Uterus (tissue), 4 donors: Measurements from ENCODE around the gene MRGPRE. TPM values are rescaled to one million over a fixed set of nuclear protein-coding genes. Genes with fewer than 3 reads are reported as not detected.
A peak's percentile ranks its signal among the peaks of the same experiment; 100 is the strongest.

ENCODE experiments used
- DNase-seq, 2 donors: peaks; one replicate each; pipeline ENCODE4 v3.0.0-alpha.2; 2019 to 2020
- H3K27ac ChIP-seq, 2 donors: fragments of 200-600 bp; sonication (generic); 1 replicate in 1 of 2; 2 replicates in 1 of 2; pipeline ENCODE4 v1.5.1; 2016 to 2018
- H3K27me3 ChIP-seq, 2 donors: fragments of 200-600 bp; sonication (generic); one replicate each; pipeline ENCODE4 v1.5.1; 2018 to 2019; ENCODE audit warnings: control low read depth in 1 of 2
- H3K36me3 ChIP-seq, 2 donors: fragments of 200-600 bp; sonication (generic); one replicate each; pipeline ENCODE4 v1.5.1; 2019; ENCODE audit warnings: control low read depth in 1 of 2
- H3K4me1 ChIP-seq, 2 donors: fragments of 200-600 bp; sonication (generic); one replicate each; pipeline ENCODE4 v1.5.1; 2018 to 2019; ENCODE audit warnings: control low read depth in 1 of 2
- H3K4me3 ChIP-seq, 2 donors: fragments of 200-600 bp; sonication (generic); 1 replicate in 1 of 2; 2 replicates in 1 of 2; pipeline ENCODE4 v1.5.1; 2018 to 2019; ENCODE audit warnings: mild to moderate bottlenecking in 1 of 2
- H3K9me3 ChIP-seq, 2 donors: fragments of 200-600 bp; sonication (generic); one replicate each; pipeline ENCODE4 v1.5.1; 2019; ENCODE audit warnings: control low read depth in 1 of 2
- POLR2A ChIP-seq, 2 donors: fragments of 450-650 bp; IDR thresholded peaks; one replicate each; pipeline ENCODE4 v1.6.1; 2016; ENCODE audit warnings: antibody characterized with exemption in 2 of 2, mild to moderate bottlenecking in 1 of 2, moderate library complexity in 1 of 2
- intact Hi-C: fragments of 100-400 bp; cut with DNase I; formaldehyde crosslinking; loops from one replicate; pipeline ENCODE4 v1.15.1; 2023; ENCODE audit warnings: low total_unique reads
- total RNA-seq, 4 donors: library from RNA; depleted of rRNA in 3 of 4; stranded (reverse); fragments of >200 nt in 3 of 4; gene quantifications; one replicate each; pipeline versions ENCODE4 v1.1.0 to v1.2.4, GENCODE V29; 2014 to 2023
- TF ChIP-seq, protein P1 (sequence below), 4 experiments: fragments of 200-600 bp in 2 of 4; fragments of 450-650 bp in 2 of 4; sonication (generic) in 2 of 4; IDR thresholded peaks; one replicate each; pipeline ENCODE4 v1.5.1; 2016 to 2019; ENCODE audit warnings: antibody characterized with exemption in 4 of 4, mild to moderate bottlenecking in 2 of 4, moderate library complexity in 1 of 4
- donor health status: DM: yes; HTN: yes; CAD: no.

The MRGPRE gene
- total RNA-seq, 4 donors from 2014 or later: 0.28 to 1.5 TPM; not detected in 2

DNA sequence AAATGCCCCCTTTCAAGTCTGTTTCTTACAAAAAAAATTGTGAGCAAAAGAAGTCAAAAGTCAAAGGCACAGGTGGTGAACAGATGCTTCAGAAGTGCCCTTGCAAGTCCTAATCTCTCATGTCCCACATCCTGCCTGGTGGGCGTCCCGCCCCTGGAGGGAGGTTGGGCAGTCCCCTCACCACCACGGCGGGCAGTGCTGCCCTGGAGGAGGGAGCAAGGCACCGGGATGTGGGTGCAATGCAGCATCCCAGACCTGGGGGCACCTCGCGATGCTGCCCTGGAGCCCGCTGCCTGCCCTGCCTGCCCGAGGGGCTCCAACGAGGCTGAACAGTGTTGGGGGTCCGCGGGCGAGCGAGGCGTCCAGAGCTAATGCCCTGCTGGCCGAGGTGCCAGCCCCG is 29.5 kb downstream of the MRGPRE start:
- peaks cover 0 to 9% of the 10 kb centered on the region in 2 donors for H3K4me1 ChIP-seq
- no peak for DNase-seq
- peaks cover 0 to 9% of the 10 kb centered on the region in 2 donors for H3K27me3 ChIP-seq
- no peaks in the 10 kb centered on the region for H3K9me3 ChIP-seq
- TF ChIP-seq, protein P1, sequence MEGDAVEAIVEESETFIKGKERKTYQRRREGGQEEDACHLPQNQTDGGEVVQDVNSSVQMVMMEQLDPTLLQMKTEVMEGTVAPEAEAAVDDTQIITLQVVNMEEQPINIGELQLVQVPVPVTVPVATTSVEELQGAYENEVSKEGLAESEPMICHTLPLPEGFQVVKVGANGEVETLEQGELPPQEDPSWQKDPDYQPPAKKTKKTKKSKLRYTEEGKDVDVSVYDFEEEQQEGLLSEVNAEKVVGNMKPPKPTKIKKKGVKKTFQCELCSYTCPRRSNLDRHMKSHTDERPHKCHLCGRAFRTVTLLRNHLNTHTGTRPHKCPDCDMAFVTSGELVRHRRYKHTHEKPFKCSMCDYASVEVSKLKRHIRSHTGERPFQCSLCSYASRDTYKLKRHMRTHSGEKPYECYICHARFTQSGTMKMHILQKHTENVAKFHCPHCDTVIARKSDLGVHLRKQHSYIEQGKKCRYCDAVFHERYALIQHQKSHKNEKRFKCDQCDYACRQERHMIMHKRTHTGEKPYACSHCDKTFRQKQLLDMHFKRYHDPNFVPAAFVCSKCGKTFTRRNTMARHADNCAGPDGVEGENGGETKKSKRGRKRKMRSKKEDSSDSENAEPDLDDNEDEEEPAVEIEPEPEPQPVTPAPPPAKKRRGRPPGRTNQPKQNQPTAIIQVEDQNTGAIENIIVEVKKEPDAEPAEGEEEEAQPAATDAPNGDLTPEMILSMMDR (IDR thresholded peaks at IDR 0.05): no peak
- no peak for TF ChIP-seq POLR2A (IDR thresholded peaks at IDR 0.05)
- no peak overlapping the region for H3K27ac ChIP-seq
- intact Hi-C loops: no loop called here
- no peak overlapping the region for H3K4me3 ChIP-seq
- H3K36me3 ChIP-seq: no peaks in the 10 kb centered on the region

DNA sequence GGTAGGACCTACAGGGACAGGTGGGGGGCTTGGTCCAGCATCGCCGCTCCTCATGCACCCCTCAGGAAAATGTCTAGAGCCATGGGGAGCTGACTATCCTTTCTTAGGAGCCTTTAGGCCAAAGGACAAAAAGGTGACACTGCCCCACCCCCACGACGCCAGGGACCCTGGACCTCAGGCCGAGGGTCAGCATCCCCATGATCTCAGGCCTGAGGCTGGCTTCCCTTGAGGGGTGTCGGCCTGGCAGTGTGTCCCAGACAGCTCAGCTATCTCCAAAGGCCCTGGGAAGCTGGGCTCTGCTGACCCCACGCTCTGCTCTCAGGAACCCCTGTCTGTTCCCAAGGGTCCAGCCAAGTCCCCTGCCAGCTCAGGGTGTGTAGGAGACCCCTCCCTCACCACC is 29.9 kb downstream of the MRGPRE start:
- H3K9me3 ChIP-seq: no peaks in the 10 kb centered on the region
- intact Hi-C loops: no loop called here

DNA sequence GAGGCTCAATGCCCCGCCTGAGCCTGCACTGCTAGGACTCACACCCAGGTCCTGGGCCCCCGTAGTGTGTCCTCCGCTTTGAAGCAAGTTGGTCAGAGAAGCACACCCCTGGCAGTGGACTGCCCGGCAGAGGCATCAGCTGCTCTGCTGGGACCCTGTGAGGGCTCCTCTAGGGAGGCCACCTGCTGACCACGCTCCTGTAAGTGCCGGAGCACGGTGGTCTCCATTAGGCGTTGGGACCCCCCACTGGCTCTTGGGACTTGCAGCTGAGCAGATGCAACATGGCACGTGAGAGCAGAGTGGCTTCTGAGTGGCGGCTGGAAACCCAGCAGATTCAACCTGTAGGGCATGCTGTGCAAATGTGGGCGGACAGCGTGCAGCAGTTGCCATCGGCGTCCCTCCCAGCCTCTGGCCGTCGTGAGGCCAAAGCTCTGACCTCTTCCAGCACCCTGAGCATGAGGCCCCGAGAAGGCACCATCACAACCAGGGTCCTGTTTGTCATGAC is 30.5 kb downstream of the MRGPRE start:
- H3K36me3 ChIP-seq: no peaks in the 10 kb centered on the region
- intact Hi-C loops: no loop called here
- H3K27ac ChIP-seq: no peak overlapping the region
- TF ChIP-seq, protein P1 (IDR thresholded peaks at IDR 0.05): no peak
- TF ChIP-seq POLR2A (IDR thresholded peaks at IDR 0.05): no peak
- no peaks in the 10 kb centered on the region for H3K9me3 ChIP-seq
- DNase-seq: peak in 1 of 2 donors; percentile 11
- H3K27me3 ChIP-seq: peaks cover 0 to 9% of the 10 kb centered on the region in 2 donors
- H3K4me3 ChIP-seq: no peak overlapping the region
- peaks cover 0 to 9% of the 10 kb centered on the region in 2 donors for H3K4me1 ChIP-seq

More for the DNA sequence above, 29.9 kb downstream of the MRGPRE start:
- Histone ChIP-seq H3K27ac (no peak overlapping the region), H3K4me3 (no peak overlapping the region), H3K36me3 (no peaks in the 10 kb centered on the region), H3K27me3 (peaks cover 0 to 9% of the 10 kb centered on the region in 2 donors), H3K4me1 (peaks cover 0 to 9% of the 10 kb centered on the region in 2 donors)
- DNase-seq: no peak
- TF ChIP-seq, protein P1 (IDR thresholded peaks at IDR 0.05): no peak

GRCh38 chr11:3201112-3201581 is 31.1 kb downstream of the MRGPRE start:
- no peaks in the 10 kb centered on the region for H3K9me3 ChIP-seq
- intact Hi-C loops: no loop called here
- TF ChIP-seq, protein P1 (IDR thresholded peaks at IDR 0.05): no peak
- TF ChIP-seq POLR2A (IDR thresholded peaks at IDR 0.05): no peak
- H3K4me3 ChIP-seq: no peak overlapping the region
- DNase-seq: no peak
- peaks cover 0 to 9% of the 10 kb centered on the region in 2 donors for H3K4me1 ChIP-seq
- H3K27ac ChIP-seq: no peak overlapping the region
- no peaks in the 10 kb centered on the region for H3K36me3 ChIP-seq
- peaks cover 0 to 9% of the 10 kb centered on the region in 2 donors for H3K27me3 ChIP-seq

DNA sequence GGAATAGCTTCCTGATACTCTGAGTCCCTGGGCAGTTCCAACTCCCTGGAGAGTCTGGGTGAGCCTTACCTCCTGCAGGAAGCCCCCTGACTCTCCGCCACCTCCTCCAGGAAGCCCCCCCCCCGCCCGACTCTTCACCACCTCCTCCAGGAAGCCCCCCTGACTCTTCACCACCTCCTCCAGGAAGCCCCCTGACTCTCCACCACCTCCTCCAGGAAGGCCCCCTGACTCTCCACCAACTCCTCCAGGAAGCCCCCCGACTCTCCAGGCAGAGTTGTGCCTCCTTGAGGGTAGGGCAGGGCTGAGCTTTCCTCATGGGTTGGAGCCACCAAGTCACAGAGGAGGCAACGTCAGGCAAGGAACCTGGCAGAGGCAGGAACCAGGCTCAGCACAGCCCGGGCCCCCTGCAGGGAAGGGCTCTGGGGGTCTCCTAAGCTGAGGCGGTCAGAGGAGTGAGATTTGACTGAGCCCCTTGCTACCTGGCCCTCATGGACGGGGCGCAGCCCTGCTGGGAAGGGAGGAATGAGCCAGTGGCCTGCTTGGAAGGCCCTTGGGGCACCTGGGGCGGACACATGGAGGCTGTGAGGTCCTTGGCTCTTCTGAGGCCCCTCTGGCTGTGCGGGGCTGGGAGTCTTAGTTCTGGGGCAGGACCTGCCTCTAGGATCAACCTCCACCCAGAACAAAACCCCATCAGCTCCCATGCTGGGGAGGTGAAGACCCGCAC is 31.7 kb downstream of the MRGPRE start:
- Histone ChIP-seq H3K4me3 (no peak overlapping the region), H3K4me1 (peaks cover 0 to 9% of the 10 kb centered on the region in 2 donors), H3K27me3 (peaks cover 0 to 9% of the 10 kb centered on the region in 2 donors), H3K27ac (no peak overlapping the region), H3K36me3 (no peaks in the 10 kb centered on the region), H3K9me3 (no peaks in the 10 kb centered on the region)
- intact Hi-C loops: no loop called here
- DNase-seq: peak in 1 of 2 donors; percentile 7
- no peak for TF ChIP-seq POLR2A (IDR thresholded peaks at IDR 0.05)
- TF ChIP-seq, protein P1 (IDR thresholded peaks at IDR 0.05): no peak
